ENCODE measurements around the gene LASP1.

DNA sequence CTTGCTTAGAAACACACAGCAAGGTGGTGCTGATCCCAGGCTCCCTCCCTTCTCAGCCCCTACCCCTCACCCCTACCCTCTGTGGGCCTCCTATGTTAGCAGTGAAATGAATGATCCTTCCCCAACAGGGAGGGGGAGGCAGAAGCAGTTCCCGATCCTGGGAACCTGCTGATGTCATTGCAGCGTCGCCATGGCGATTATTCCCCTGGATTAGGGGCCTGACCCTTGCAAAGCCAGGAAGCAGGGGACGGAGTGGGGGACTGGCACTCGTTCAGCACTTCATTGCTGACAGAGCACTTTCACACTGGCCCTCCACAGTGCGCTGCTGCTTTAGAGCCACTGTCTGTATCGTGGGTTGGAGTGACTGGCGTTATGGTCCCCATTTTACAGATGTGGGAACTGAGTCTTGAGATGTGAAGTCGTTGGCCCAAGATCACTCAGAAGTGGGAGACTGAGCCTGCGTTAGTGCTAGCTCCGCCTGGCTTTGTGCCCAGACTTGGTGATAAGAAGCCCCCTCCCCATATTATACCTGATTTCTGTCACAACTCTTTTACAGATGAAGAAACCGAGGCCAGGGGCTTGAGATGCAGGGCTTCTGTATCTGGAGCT lies 26.6 kb downstream of the LASP1 start:
- no peak for TF ChIP-seq CTCF (IDR thresholded peaks at IDR 0.05; ENCODE audit: low read depth, low read length, poor library complexity, severe bottlenecking)
- TF ChIP-seq EZH2phosphoT487 (IDR thresholded peaks at IDR 0.05; ENCODE audit: borderline replicate concordance, low read length), result no peak

Data from DOHH2 (cell line).